Measurements from ENCODE around the gene LMNB1.

Gene LMNB1

DNA sequence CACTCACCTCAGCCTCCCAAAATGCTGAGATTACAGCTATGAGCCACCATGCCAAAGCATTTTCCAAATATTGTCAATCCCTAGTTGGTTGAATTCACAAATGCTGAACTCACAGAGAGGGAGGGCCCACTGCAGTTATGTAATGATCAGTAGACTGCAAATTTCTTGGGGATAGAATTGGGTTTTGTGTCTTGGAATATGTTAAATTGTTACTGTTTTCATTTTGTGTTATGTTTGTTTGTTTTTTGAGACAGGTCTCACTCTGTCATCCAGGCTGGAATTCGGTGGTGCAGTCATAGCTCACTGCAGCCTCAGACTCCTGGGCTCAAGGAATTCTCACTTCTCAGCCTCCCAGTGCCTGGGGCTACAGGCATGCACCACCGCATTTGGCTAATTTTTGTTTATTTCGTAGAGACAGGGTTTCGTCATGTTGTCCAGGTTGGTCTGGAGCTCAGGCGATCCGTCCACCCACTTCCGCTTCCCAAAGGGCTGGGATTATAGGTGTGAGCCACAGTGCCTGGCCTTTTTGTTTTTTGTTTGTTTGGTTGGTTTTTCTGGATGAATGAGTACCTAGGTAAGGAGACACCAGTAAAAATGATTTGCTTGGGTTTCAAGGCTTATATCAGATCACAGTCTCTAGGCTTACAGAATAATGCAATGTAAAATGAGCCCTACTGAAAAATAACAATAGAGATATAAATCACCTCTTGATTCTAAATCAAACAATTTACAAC, 31.5 kb upstream of the LMNB1 start:
- TF ChIP-seq, protein P1, sequence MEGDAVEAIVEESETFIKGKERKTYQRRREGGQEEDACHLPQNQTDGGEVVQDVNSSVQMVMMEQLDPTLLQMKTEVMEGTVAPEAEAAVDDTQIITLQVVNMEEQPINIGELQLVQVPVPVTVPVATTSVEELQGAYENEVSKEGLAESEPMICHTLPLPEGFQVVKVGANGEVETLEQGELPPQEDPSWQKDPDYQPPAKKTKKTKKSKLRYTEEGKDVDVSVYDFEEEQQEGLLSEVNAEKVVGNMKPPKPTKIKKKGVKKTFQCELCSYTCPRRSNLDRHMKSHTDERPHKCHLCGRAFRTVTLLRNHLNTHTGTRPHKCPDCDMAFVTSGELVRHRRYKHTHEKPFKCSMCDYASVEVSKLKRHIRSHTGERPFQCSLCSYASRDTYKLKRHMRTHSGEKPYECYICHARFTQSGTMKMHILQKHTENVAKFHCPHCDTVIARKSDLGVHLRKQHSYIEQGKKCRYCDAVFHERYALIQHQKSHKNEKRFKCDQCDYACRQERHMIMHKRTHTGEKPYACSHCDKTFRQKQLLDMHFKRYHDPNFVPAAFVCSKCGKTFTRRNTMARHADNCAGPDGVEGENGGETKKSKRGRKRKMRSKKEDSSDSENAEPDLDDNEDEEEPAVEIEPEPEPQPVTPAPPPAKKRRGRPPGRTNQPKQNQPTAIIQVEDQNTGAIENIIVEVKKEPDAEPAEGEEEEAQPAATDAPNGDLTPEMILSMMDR (IDR thresholded peaks at IDR 0.05), result no peak
- no peak overlapping the region for H3K4me3 ChIP-seq
- DNase-seq (ENCODE audit: low spot score), result no peak
- no peak overlapping the region for H3K27ac ChIP-seq

DNA sequence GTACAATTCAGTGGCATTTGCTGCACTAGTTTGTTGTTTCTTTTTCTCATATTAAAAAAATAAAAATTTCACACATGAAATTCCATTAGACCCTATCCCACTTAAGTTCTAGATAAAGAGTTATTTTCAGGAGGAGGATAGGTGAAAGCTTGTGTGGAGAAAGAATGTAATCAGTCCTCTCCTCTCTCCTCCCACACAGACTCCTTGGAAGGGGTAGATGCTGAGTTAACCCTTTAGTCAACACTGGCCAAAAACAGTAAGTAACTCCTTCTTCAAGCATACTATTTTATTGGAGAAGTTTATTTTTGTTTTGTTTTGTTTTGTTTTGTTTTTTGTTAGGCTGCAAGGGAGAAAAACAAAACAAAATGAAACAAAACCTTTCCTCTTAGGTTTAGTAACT, 30.6 kb upstream of the LMNB1 start:
- no peak overlapping the region for H3K27ac ChIP-seq
- TF ChIP-seq, protein P1 (IDR thresholded peaks at IDR 0.05), result no peak
- no peak overlapping the region for H3K4me3 ChIP-seq
- DNase-seq (ENCODE audit: low spot score), result no peak

DNA sequence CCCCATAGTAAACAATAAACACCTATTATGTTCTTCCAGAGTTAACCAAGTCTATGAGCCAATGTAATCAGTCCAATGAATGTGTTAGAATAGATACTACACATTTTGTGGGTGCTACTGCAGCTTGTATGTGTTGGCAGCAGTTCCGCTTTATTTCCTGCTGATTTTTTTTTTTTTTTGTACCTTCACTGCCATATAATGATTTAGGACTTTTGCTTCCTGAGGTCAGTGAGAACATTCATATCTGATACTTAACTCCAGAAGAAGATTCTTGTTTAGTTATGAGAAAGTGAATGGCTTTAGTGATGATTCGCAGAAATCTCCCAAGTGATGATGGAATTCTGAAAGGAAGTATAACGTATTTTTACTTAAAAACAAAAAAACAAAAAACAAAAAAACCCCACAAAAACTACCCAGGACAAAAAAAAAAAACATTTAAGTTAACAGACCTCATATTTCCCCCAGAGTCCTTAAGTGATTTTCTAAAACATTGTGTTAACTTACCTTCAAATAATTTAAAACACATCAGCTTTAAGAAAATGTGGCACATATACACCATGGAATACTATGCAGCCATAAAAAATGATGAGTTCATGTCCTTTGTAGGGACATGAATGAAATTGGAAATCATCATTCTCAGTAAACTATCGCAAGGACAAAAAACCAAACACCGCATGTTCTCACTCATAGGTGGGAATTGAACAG, 24.7 kb upstream of the LMNB1 start:
- Histone ChIP-seq H3K27ac (no peak overlapping the region), H3K4me3 (no peak overlapping the region)
- no peak for DNase-seq (ENCODE audit: low spot score)
- TF ChIP-seq, protein P1 (IDR thresholded peaks at IDR 0.05), result no peak

DNA sequence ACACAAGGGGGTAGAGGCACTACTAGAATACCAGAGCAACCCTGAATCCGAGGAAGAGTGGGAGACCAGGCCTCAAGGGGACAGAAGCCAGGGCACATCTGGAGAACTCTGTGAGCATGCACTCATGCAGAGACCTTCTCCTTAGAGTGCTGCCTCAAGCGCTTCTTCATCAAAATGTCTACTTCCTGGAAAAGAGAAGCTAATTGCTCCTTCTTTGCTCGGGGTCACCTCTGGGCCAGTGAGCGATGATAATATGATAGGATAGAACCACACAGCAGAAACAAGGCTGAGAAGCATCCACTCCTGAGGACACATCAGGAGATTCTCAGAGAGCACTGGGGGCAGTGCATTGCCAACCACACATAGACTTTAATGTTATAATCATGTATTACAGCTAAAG, 23.7 kb upstream of the LMNB1 start:
- DNase-seq (ENCODE audit: low spot score), result no peak
- Histone ChIP-seq H3K4me3 (no peak overlapping the region), H3K27ac (no peak overlapping the region)
- TF ChIP-seq, protein P1 (IDR thresholded peaks at IDR 0.05), result no peak

DNA sequence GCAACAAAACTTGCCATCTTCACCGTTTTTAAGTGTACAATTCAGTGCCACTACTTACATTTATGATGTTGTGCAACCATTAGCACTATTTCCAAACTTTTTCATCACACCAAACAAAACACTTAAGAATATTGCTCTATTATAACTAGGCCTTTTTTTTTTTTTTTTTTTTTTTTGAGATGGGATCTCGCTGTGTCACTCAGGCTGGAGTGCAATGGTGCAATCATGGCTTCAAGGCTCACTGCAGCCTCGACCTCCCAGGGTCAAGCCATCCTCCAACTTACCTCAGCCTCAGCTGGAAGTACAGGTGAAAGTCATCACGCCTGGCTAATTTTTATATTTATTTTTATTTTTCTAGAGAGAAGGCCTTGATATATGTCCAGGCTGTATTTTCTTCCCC, 22.3 kb upstream of the LMNB1 start:
- TF ChIP-seq, protein P1 (IDR thresholded peaks at IDR 0.05), result no peak
- DNase-seq (ENCODE audit: low spot score), result no peak
- H3K4me3 ChIP-seq, result no peak overlapping the region

DNA sequence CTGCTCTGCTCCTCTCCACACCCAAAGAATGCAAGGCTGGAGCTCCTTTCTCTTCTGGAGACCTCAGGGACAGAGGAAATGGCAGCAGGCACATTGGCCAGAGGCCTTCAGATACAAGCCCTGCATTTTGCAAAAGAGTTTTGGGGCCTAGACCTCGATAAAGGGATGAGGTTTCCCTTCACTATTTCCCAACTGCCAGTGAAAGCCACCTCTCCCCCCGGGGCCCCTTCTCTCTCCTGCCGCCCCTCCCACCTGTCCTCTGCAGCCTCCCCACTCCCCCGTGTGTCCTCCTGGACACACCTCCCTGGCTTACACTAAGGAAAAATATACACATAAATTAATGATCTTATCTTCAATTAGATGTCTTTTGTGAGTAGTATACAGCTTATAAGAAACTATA, 21.3 kb upstream of the LMNB1 start:
- no peak for DNase-seq (ENCODE audit: low spot score)
- no peak overlapping the region for H3K27ac ChIP-seq
- no peak overlapping the region for H3K4me3 ChIP-seq
- TF ChIP-seq, protein P1 (IDR thresholded peaks at IDR 0.05), result no peak

More for the DNA sequence above, 22.3 kb upstream of the LMNB1 start:
- no peak overlapping the region for H3K27ac ChIP-seq

Data from coronary artery (tissue), 2 donors.